ENCODE data around the gene XAGE2. TPM values are rescaled to one million over a fixed set of nuclear protein-coding genes. Genes with fewer than 3 reads are reported as not detected.
A peak's percentile ranks its signal among the peaks of the same experiment; 100 is the strongest.
"Not testable (repeated sequence)": the region's sequence is repeated elsewhere in the genome, so short reads cannot be mapped to it uniquely, and the experiment has no call there.

Gene XAGE2
- total and polyA plus RNA-seq, 2 of the 8 experiments (the other 6 are each of a cell fraction or from before 2014, with no cell fraction given), result not detected

DNA sequence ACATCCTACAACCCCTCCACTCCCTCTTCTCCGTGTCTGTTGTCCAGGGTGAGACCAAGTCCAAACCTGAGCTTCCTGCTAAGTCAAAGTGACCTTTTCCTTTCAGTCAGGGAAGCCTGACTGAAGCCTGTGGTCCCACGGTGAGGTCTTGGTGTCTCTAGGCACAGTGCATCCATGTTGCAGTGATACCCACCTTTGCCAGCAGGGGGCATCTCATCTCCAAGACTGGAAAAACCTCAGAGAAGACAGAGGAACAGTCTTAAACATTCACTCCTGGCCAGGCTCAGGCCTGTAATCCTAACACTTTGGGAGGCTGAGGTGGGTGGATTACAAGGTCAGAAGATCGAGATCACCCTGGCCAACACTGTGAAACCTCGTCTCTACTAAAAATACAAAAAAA lies 23.4 kb upstream of the XAGE2 start:
- H3K79me2 ChIP-seq (ENCODE audit: control insufficient read depth in 1 of 2, insufficient read depth in 2 of 2, low read length in 2 of 2); H3K9ac ChIP-seq (replicated peaks in 1 of 4; ENCODE audit: extremely low read depth in 1 of 4, low read depth in 3 of 4, low read length in 3 of 4); POLR2A ChIA-PET (ENCODE audit: partially characterized antibody); H4K5ac ChIP-seq (ENCODE audit: insufficient read length, low read depth, low read length); H3K4ac ChIP-seq (replicated peaks; ENCODE audit: insufficient read length, low read depth, low read length); H3K27ac ChIP-seq (ENCODE audit: low read depth, low read length); H3K23me2 ChIP-seq (ENCODE audit: low read depth, low read length); H3K4me1 ChIP-seq (replicated peaks in 1 of 4; ENCODE audit: control insufficient read depth in 3 of 4, insufficient read depth in 4 of 4, low read length in 3 of 4); H2BK12ac ChIP-seq (ENCODE audit: low read depth, low read length); H3K23ac ChIP-seq (ENCODE audit: insufficient read length); H2BK20ac ChIP-seq (ENCODE audit: low read length); H3K79me1 ChIP-seq (ENCODE audit: low read depth, low read length); H2BK120ac ChIP-seq (replicated peaks; ENCODE audit: low read depth, low read length); H3K4me2 ChIP-seq (ENCODE audit: insufficient read depth in 1 of 2, low read depth in 2 of 2, low read length in 2 of 2); H3K4me3 ChIP-seq (ENCODE audit: extremely low read depth in 1 of 4, insufficient read depth in 2 of 4, low read depth in 3 of 4, low read length in 4 of 4); H2BK15ac ChIP-seq (ENCODE audit: low read length); H2AK5ac ChIP-seq (ENCODE audit: low read depth, low read length); H3K9me3 ChIP-seq (ENCODE audit: insufficient read depth in 2 of 2, low read depth in 1 of 2, low read length in 1 of 2); H3K56ac ChIP-seq (replicated peaks; ENCODE audit: insufficient read length, low read depth, low read length); H2BK5ac ChIP-seq (ENCODE audit: low read depth, low read length); H2AFZ ChIP-seq (ENCODE audit: low read length); H4K91ac ChIP-seq (replicated peaks; ENCODE audit: insufficient read length, low read length); H3K18ac ChIP-seq (ENCODE audit: extremely low read depth, low read length); H3K36me3 ChIP-seq (ENCODE audit: control insufficient read depth in 2 of 4, insufficient read depth in 4 of 4, low read length in 3 of 4); H4K20me1 ChIP-seq (replicated peaks in 1 of 2; ENCODE audit: control insufficient read depth in 1 of 2, insufficient read depth in 2 of 2, low read length in 2 of 2); H4K8ac ChIP-seq (ENCODE audit: extremely low read depth, insufficient read depth, low read length); H3K27me3 ChIP-seq (replicated peaks in 1 of 4; ENCODE audit: control insufficient read depth in 3 of 4, extremely low read depth in 1 of 4, insufficient read depth in 3 of 4, low read length in 3 of 4); H3K14ac ChIP-seq (ENCODE audit: insufficient read length): not testable (repeated sequence)
- DNase-seq (ENCODE audit: low read depth in 1 of 2, low spot score in 2 of 2), result peak in 1 of 2 experiments; percentile 77
- TF ChIP-seq RAD21 (IDR thresholded peaks at IDR 0.05 in 1 of 2, conservative IDR thresholded peaks at IDR 0.05 in 1 of 2; ENCODE audit: low read depth in 2 of 2, low read length in 2 of 2), result peak; percentile 49 to 58
- TF ChIP-seq, protein P1, sequence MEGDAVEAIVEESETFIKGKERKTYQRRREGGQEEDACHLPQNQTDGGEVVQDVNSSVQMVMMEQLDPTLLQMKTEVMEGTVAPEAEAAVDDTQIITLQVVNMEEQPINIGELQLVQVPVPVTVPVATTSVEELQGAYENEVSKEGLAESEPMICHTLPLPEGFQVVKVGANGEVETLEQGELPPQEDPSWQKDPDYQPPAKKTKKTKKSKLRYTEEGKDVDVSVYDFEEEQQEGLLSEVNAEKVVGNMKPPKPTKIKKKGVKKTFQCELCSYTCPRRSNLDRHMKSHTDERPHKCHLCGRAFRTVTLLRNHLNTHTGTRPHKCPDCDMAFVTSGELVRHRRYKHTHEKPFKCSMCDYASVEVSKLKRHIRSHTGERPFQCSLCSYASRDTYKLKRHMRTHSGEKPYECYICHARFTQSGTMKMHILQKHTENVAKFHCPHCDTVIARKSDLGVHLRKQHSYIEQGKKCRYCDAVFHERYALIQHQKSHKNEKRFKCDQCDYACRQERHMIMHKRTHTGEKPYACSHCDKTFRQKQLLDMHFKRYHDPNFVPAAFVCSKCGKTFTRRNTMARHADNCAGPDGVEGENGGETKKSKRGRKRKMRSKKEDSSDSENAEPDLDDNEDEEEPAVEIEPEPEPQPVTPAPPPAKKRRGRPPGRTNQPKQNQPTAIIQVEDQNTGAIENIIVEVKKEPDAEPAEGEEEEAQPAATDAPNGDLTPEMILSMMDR (IDR thresholded peaks at IDR 0.05; ENCODE audit: control extremely low read depth in 1 of 3, insufficient read depth in 1 of 3, low read depth in 1 of 3, low read length in 3 of 3), result peak; percentile 29 to 46 (median 40); a peak in 3 of 4 replicates
- peak; percentile 97 for FAIRE-seq
- CTCF ChIA-PET (ENCODE audit: partially characterized antibody), result interaction anchor here (0.6 to 3.0 kb wide), 6 partner anchors 9 to 521 kb away, joined by 3 to 9 read pairs (median 4); no protein-coding TSS in a partner anchor
- WGBS, 2 experiments (ENCODE audit: extremely low coverage in 1 of 2, insufficient coverage in 1 of 2, insufficient read length in 1 of 2, insufficient replicate concordance in 2 of 2, low coverage in 1 of 2, low lambda C conversion rate in 2 of 2, missing lambda C conversion rate in 1 of 2), result 63% methylated on average over 3 of the region's 4 CpGs; no CpG with 5 or more reads in 1 of the 2 experiments

Data from H1 (cell line).